K562 (cell line): ENCODE data around the gene FHIT. TPM values are rescaled to one million over a fixed set of nuclear protein-coding genes. Genes with fewer than 3 reads are reported as not detected.

ENCODE experiments used
- ATAC-seq: fragments of 200-7000 bp; cut with Tn5 transposase; 3 replicates; pipeline ENCODE4 v1.9.1; 2020; ENCODE audit warnings: moderate library complexity
- BruUV-seq: library from RNA; stranded (reverse); fragments of 400-500 nt; replicated peaks from 2 replicates; lab custom pipeline; 2021; lab: Mats Ljungman, UMichigan
- CTCF ChIA-PET: fragments of 300-600 bp; formaldehyde crosslinking; extraction: SDS; loops from one replicate; lab custom pipeline; 2021; ENCODE audit warnings: low intra/inter-chr PET ratio; lab: Yijun Ruan, JAX
- POLR2A ChIA-PET: fragments of 300-600, 350-650 bp; sonication (Branson Sonifier 250); formaldehyde crosslinking; extraction: SDS; loops from one replicate; lab custom pipeline; 2021; ENCODE audit warnings: antibody characterized with exemption, inconsistent platforms; lab: Yijun Ruan, JAX
- DNase-seq, 4 experiments: peaks; one replicate each; pipeline versions ENCODE4 v3.0.0 to v3.0.0-alpha.2; 2011 to 2018; ENCODE audit warnings: low spot score in 3 of 4, mixed read lengths in 3 of 4; ENCODE audit errors: extremely low read depth in 1 of 4
- FAIRE-seq: peaks from 2 replicates; lab custom pipeline; 2011; peaks lifted over from hg19 to GRCh38; lab: Jason Lieb, UNC
- H2AFZ ChIP-seq: 2 replicates; pipeline ENCODE4 v1.6.0; 2011; ENCODE audit warnings: low read depth, low read length, control low read depth, inconsistent platforms
- H3K27ac ChIP-seq: fragments of 200-600 bp; 3 replicates; pipeline ENCODE4 v1.8.0; 2011; ENCODE audit warnings: low read depth, mild to moderate bottlenecking, control low read depth, inconsistent platforms, low read length, moderate library complexity, mixed read lengths; ENCODE audit errors: extremely low read depth
- H3K27me3 ChIP-seq, 2 experiments: fragments of 300-600 bp in 1 of 2; 2 replicates in 1 of 2; 3 replicates in 1 of 2; pipeline versions ENCODE4 v1.6.0 to v1.8.0; 2011; ENCODE audit warnings: inconsistent platforms in 2 of 2, low read length in 2 of 2, mild to moderate bottlenecking in 1 of 2, mixed read lengths in 1 of 2, moderate library complexity in 1 of 2; ENCODE audit not compliant: control insufficient read depth in 2 of 2, insufficient read depth in 2 of 2
- H3K36me3 ChIP-seq: fragments of 300-600 bp; 3 replicates; pipeline ENCODE4 v1.8.0; 2011; ENCODE audit warnings: mild to moderate bottlenecking, low read length, inconsistent platforms; ENCODE audit not compliant: control insufficient read depth, insufficient read depth
- H3K4me1 ChIP-seq, 2 experiments: fragments of 200-600 bp in 1 of 2; replicated peaks in 1 of 2; 2 replicates in 1 of 2; 3 replicates in 1 of 2; pipeline versions ENCODE4 v1.5.1 to v1.8.0; 2011; ENCODE audit warnings: inconsistent platforms in 2 of 2, low read length in 2 of 2, mild to moderate bottlenecking in 1 of 2, mixed read lengths in 1 of 2, moderate library complexity in 1 of 2; ENCODE audit not compliant: control insufficient read depth in 2 of 2, insufficient read depth in 2 of 2
- H3K4me2 ChIP-seq: 2 replicates; pipeline ENCODE4 v1.6.1; 2011; ENCODE audit warnings: low read length, control low read depth, inconsistent platforms, mixed read lengths; ENCODE audit not compliant: insufficient read depth
- H3K4me3 ChIP-seq: fragments of 200-600 bp; sonication (generic), shearing (Covaris generic); 2 replicates; pipeline ENCODE4 v1.5.1; 2016; ENCODE audit warnings: control low read depth, inconsistent platforms
- H3K79me2 ChIP-seq: fragments of 200-600 bp; 3 replicates; pipeline ENCODE4 v1.8.0; 2011; ENCODE audit warnings: low read length, inconsistent platforms; ENCODE audit not compliant: control insufficient read depth, insufficient read depth
- H3K9ac ChIP-seq, 2 experiments: 2 replicates each; pipeline versions ENCODE4 v1.6.0 to v1.6.1; 2011; ENCODE audit warnings: low read depth in 2 of 2, low read length in 2 of 2, control low read depth in 1 of 2, inconsistent platforms in 1 of 2, mild to moderate bottlenecking in 1 of 2, mixed read lengths in 1 of 2; ENCODE audit not compliant: insufficient read depth in 1 of 2
- H3K9me1 ChIP-seq: one replicate; pipeline ENCODE4 v1.6.0; 2011; ENCODE audit warnings: inconsistent platforms, mild to moderate bottlenecking, low read length, moderate library complexity; ENCODE audit not compliant: control insufficient read depth, insufficient read depth
- H3K9me3 ChIP-seq: replicated peaks from 2 replicates; pipeline ENCODE4 v1.5.1; 2011; ENCODE audit warnings: low read depth, low read length, inconsistent platforms; ENCODE audit not compliant: control insufficient read depth, insufficient read depth
- H4K20me1 ChIP-seq: replicated peaks from 2 replicates; pipeline ENCODE4 v1.6.1; 2011; ENCODE audit warnings: low read length, inconsistent platforms, mixed read lengths; ENCODE audit not compliant: control insufficient read depth, insufficient read depth
- CTBP1 ChIP-seq: fragments of 450-650 bp; IDR thresholded peaks from 2 replicates; pipeline ENCODE4 v1.6.1; 2016; ENCODE audit warnings: borderline replicate concordance
- MTA1 ChIP-seq: fragments of 450-650 bp; IDR thresholded peaks from 2 replicates; pipeline ENCODE4 v1.6.1; 2017; ENCODE audit warnings: borderline replicate concordance
- TAF7 ChIP-seq: fragments of 450-650 bp; IDR thresholded peaks from 2 replicates; pipeline ENCODE4 v1.6.1; 2016; ENCODE audit warnings: missing genetic modification characterization, missing compliant biosample characterization
- ZNF583 ChIP-seq: fragments of 250-450 bp; sonication (Bioruptor Pico); IDR thresholded peaks from 2 replicates; pipeline ENCODE4 v1.4.0; 2020
- ZNF780A ChIP-seq: fragments of 250-450 bp; sonication (Bioruptor Pico); IDR thresholded peaks from 2 replicates; pipeline ENCODE4 v1.5.0; 2021; ENCODE audit warnings: mild to moderate bottlenecking
- whole genome bisulfite sequencing: fragments of 100-300 bp; shearing (Covaris generic); methylation state at CpG from one replicate; pipeline ENCODE4 v1.1.6; 2016; ENCODE audit warnings: low coverage, mixed read lengths; ENCODE audit not compliant: insufficient coverage; ENCODE audit errors: missing lambda C conversion rate; 5-methylcytosine and 5-hydroxymethylcytosine counted together
- in situ Hi-C: fragments of 300-500 bp; cut with MboI; formaldehyde crosslinking; loops from 4 replicates; pipeline ENCODE4 v1.15.0; 2018; ENCODE audit warnings: inconsistent platforms, mixed read lengths
- intact Hi-C: fragments of 100-400 bp; cut with micrococcal nuclease; formaldehyde crosslinking; loops from 2 replicates; pipeline ENCODE4 v1.14.2; 2022
- polyA plus RNA-seq, 8 experiments: library from polyadenylated mRNA; depleted of rRNA in 4 of 8; stranded (reverse) in 5 of 8; unstranded in 3 of 8; fragments of >200 nt; fragmentation: Nextera tagmentation in 2 of 8; fragmentation: Illumina TruSeq in 1 of 8; extraction: Ambion mirVana in 2 of 8; extraction: Trizol in 1 of 8; gene quantifications; 2 replicates each; pipeline versions ENCODE4 v1.2.1 to v1.2.3, GENCODE V29; 2011 to 2014; ENCODE audit warnings: inconsistent platforms in 1 of 8, missing spikeins in 1 of 8
- total RNA-seq, 7 experiments: library from RNA; depleted of rRNA in 6 of 7; stranded (reverse); fragments of >200 nt in 6 of 7; fragmentation: Illumina TruSeq in 2 of 7; extraction: Trizol in 2 of 7; gene quantifications; 2 replicates each; pipeline versions ENCODE4 v1.2.1 to v1.2.3, GENCODE V29; 2011 to 2021; ENCODE audit warnings: low replicate concordance in 1 of 7
- TF ChIP-seq, protein P1 (sequence below): fragments of 250-450 bp; sonication (Bioruptor Pico); IDR thresholded peaks from 2 replicates; pipeline ENCODE4 v1.6.1; 2021; ENCODE audit warnings: mild to moderate bottlenecking

Gene FHIT
- total and polyA plus RNA-seq, 9 of the 15 experiments (the other 6 are each of a cell fraction or from before 2014, with no cell fraction given), result 1.7 to 9.1 (median 4.3) TPM

DNA sequence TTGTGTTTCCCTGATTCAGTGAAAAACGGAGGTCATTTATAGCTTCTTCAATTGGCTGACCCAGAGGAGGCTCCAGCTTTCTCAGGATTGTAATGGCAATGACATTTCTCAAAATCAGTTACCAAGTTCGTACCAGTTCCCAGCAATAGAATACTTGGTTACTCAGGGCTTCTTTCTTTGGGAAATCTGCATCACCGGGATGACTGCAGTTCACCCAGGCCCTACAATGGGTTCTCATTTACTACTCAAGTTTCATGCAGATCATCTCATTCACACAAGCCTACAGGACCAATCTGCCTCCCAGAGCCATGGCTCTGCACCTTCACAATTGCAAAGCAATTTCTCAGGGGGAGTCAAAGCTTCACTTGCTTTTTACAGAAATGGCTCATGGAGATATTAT lies 109.6 kb downstream of the FHIT start (continued):
- TF ChIP-seq ZNF583 (CRISPR knock-in tag), result no peak

DNA sequence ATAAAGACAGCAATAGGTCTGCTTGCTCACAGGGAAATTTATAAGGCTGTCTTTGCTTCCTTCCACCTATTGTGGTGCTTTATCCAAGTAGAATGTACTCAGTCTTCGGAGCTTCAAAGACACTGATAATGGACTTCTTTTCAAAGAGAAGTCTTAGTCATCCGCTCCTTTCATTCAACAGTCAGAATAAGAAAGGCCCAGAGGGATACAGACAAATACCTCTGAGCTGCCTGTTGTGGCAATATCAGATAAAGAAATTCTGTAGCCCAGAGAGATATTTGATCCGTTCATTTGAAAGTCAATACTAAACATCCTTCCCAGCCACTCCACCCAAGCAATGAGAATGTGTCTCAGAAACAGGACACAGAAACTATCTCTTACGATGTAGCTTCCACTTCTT lies 110.0 kb downstream of the FHIT start:
- Histone ChIP-seq H3K79me2 (no peaks in the 10 kb centered on the region), H4K20me1 (no peaks in the 10 kb centered on the region), H3K9me3 (no peaks in the 10 kb centered on the region), H3K4me3 (no peak overlapping the region), H3K27ac (no peak overlapping the region), H3K9me1 (no peaks in the 10 kb centered on the region), H3K36me3 (no peaks in the 10 kb centered on the region), H3K4me1 (no peaks in the 10 kb centered on the region), H2AFZ (no peak overlapping the region), H3K27me3 (no peaks in the 10 kb centered on the region), H3K4me2 (no peak overlapping the region), H3K9ac (no peak overlapping the region)
- in situ Hi-C loops (no loop called here), intact Hi-C loops (no loop called here)
- FAIRE-seq, result no peak
- no TSS peak for BruUV-seq
- POLR2A ChIA-PET, result no interaction called here
- no peak for DNase-seq
- 32% methylated on average over 4 of the region's 4 CpGs for WGBS
- TF ChIP-seq, protein P1, sequence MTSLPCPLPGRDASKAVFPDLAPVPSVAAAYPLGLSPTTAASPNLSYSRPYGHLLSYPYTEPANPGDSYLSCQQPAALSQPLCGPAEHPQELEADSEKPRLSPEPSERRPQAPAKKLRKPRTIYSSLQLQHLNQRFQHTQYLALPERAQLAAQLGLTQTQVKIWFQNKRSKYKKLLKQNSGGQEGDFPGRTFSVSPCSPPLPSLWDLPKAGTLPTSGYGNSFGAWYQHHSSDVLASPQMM (CRISPR knock-in tag), result no peak
- ATAC-seq, result no peak
- CTCF ChIA-PET, result no interaction called here

DNA sequence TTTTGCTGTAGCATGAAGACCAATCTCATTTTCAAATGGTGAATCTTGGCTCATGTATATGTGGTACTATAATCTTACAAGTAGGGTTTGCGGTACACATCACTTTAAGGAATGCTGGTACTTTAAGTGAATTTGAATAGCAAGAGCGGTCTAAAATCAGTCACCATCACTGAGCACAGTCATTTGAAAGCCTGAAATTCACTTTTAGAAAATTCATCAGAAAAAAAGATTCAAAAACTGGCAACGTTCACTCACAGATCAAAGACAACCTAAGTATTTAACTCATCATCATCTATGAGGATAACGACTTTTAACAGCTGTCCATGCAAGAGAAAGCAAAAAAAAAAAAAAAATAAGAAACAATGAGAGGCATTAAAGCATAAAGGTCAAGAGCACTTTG lies 111.6 kb downstream of the FHIT start:
- no peak for FAIRE-seq
- no peak overlapping the region for H2AFZ ChIP-seq
- TF ChIP-seq TAF7 (tag) (no peak), CTBP1 (no peak), ZNF780A (no peak), MTA1 (no peak)
- H3K36me3 ChIP-seq, result no peaks in the 10 kb centered on the region
- H4K20me1 ChIP-seq, result no peaks in the 10 kb centered on the region
- no peak overlapping the region for H3K9ac ChIP-seq
- no peak overlapping the region for H3K4me2 ChIP-seq
- no peaks in the 10 kb centered on the region for H3K79me2 ChIP-seq
- H3K9me3 ChIP-seq, result no peaks in the 10 kb centered on the region
- H3K27me3 ChIP-seq, result no peaks in the 10 kb centered on the region
- no peak for DNase-seq
- CTCF ChIA-PET, result no interaction called here
- in situ Hi-C loops, result no loop called here
- H3K4me3 ChIP-seq, result no peak overlapping the region
- 61% methylated on average over 3 of the region's 4 CpGs for WGBS
- no peak overlapping the region for H3K27ac ChIP-seq
- ATAC-seq, result no peak
- POLR2A ChIA-PET, result no interaction called here
- H3K9me1 ChIP-seq, result no peaks in the 10 kb centered on the region
- intact Hi-C loops, result no loop called here
- no TSS peak for BruUV-seq
- no peaks in the 10 kb centered on the region for H3K4me1 ChIP-seq
